B cell (primary cell): Measurements from ENCODE around the gene MARK2.

ENCODE experiments used
- CTCF ChIP-seq: fragments of 200-600 bp; IDR thresholded peaks from one replicate; pipeline ENCODE4 v1.8.0; 2022; ENCODE audit warnings: antibody characterized with exemption, mild to moderate bottlenecking
- EZH2 ChIP-seq: IDR thresholded peaks from 2 replicates; pipeline ENCODE4 v1.6.1; 2012; ENCODE audit warnings: borderline replicate concordance, low read depth, mild to moderate bottlenecking, moderate library complexity, low read length; ENCODE audit not compliant: insufficient read depth, poor library complexity, severe bottlenecking

DNA sequence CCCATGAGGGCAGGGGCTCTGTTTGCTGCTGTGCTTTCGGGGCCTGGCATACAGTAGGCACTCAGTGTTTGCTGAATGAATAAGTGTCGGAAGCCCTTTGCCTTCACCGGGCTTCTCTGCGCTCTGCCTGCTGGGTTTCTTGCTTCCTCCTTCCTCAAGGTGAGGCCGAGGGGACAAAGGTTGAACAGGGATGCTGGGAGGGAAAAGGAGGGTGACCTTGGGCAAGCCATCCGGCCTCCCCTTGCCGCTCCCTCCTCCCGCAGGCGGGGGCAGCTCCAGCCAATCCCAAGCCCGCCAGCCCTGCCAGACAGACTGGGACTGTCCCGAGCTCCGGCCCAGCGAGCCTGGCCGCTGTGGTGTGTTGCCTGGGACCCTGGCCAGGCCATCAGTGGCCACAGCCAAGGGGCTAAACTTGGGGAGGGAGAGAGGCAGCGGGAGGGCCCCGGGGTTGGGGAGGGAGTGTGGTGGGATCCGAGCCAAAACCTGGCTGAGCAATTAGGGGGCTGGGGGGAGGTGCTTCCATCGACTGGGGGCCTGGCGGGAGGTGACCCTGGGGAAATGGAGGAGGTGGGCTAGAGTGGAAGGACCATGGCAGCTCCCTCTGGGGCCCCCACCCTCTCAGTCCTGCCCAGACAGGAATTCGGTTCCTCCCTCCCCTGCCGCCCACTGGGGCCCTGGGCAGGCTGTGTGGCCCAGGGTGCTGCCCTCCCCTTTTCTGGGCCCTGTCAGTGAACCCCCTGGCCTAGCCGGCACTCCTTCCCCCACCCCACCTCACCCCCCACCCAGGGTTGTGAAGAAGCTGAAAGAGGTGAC, 81.4 kb downstream of the MARK2 start:
- TF ChIP-seq CTCF (no peak), EZH2 (no peak)
